HG03280 (cell line): ENCODE results near the gene PFN1.

Experiments used
- ATAC-seq: cut with Tn5 transposase; IDR thresholded peaks from one replicate; pipeline ENCODE4 v1.9.1; 2021; ENCODE audit warnings: mild to moderate bottlenecking, moderate library complexity; ENCODE audit not compliant: unreplicated experiment

Gene PFN1

DNA sequence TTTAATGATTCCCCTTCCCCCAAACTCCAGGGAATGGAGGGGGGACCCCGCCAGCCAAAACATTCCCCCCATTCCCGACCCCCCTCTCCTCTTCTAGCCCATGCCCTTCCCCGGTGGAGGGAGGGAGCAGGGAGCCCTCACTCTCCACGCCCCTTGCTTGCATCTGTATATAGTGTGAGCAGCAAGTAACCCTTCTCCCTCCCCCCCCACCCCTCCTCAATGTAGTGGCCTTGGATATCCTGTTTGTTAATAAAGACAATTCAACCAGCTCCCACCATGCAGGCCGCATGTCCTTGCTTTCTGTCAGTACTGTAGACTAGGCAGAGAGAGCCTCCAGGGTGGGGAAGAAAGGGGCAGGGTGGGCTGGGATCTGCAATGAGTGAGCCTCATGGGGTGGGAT is 50.5 kb downstream of the PFN1 start:
- ATAC-seq, result no peak

DNA sequence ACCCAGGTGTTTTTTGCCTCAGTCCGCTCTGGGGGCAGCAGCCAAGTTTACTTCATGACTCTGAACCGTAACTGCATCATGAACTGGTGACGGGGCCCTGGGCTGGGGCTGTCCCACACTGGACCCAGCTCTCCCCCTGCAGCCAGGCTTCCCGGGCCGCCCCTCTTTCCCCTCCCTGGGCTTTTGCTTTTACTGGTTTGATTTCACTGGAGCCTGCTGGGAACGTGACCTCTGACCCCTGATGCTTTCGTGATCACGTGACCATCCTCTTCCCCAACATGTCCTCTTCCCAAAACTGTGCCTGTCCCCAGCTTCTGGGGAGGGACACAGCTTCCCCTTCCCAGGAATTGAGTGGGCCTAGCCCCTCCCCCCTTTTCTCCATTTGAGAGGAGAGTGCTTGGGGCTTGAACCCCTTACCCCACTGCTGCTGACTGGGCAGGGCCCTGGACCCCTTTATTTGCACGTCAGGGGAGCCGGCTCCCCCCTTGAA is 51.1 kb downstream of the PFN1 start:
- ATAC-seq, result no peak

DNA sequence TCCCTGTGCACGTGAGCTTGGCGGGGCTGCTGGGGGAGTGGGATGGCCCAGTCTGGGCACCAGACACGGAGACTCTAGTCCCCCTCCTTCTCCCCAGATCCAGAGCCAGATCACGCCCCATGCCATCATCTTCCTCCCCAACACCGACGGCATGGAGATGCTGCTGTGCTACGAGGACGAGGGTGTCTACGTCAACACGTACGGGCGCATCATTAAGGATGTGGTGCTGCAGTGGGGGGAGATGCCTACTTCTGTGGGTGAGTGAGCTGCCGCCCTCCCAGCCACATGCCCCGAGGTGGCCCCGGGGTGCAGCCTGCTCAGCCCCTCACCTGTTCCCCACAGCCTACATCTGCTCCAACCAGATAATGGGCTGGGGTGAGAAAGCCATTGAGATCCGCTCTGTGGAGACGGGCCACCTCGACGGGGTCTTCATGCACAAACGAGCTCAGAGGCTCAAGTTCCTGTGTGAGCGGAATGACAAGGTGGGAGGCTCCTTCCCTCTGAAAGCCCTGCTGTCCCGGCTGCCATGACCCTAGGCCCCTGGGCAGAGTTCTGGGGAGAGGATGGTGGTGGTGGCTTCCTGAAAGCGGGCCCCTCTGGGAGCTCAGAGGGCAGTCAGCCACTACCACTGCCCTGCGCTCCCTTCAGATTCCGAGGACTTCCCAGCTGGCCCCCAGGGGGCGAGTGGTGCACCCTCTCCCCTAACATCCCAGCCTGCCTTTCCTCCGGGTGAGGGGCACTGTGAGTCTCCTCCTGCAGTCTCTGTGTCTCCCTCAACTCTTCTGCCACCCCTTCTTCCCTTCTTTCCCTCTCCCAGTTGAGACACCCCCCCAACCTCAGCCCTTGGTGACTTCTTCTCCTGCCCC is 51.8 kb downstream of the PFN1 start:
- no peak for ATAC-seq

- ATAC-seq, result no peak
Measured at GRCh38 chr17:4895657-4896331, 52.5 kb downstream of the PFN1 start.
